Ishikawa (cell line): ENCODE data around the gene DNAL1.
A peak's percentile ranks its signal among the peaks of the same experiment; 100 is the strongest.

Source experiments
- CEBPB ChIP-seq: IDR thresholded peaks from 2 replicates; pipeline ENCODE4 v1.6.1; 2012
- CREB1 ChIP-seq: IDR thresholded peaks from 2 replicates; pipeline ENCODE4 v1.6.1; 2012; ENCODE audit warnings: low read depth
- EGR1 ChIP-seq: IDR thresholded peaks from 2 replicates; pipeline ENCODE4 v1.6.1; 2012
- EP300 ChIP-seq: IDR thresholded peaks from 2 replicates; pipeline ENCODE4 v1.6.1; 2012; ENCODE audit warnings: borderline replicate concordance
- FOXM1 ChIP-seq: IDR thresholded peaks from 2 replicates; pipeline ENCODE4 v1.6.1; 2012; ENCODE audit warnings: low read depth, borderline replicate concordance
- MAX ChIP-seq: IDR thresholded peaks from 2 replicates; pipeline ENCODE4 v1.6.1; 2012
- NFIC ChIP-seq: IDR thresholded peaks from 2 replicates; pipeline ENCODE4 v1.6.1; 2012
- RAD21 ChIP-seq: IDR thresholded peaks from 2 replicates; pipeline ENCODE4 v1.6.1; 2012; ENCODE audit warnings: low read depth
- REST ChIP-seq: IDR thresholded peaks from 2 replicates; pipeline ENCODE4 v1.6.1; 2012; ENCODE audit warnings: low read depth, mild to moderate bottlenecking
- TAF1 ChIP-seq: IDR thresholded peaks from 2 replicates; pipeline ENCODE4 v1.6.1; 2012; ENCODE audit warnings: low read depth, mild to moderate bottlenecking
- TCF12 ChIP-seq: IDR thresholded peaks from 2 replicates; pipeline ENCODE4 v1.6.1; 2012; ENCODE audit warnings: low read depth
- TEAD4 ChIP-seq: IDR thresholded peaks from 2 replicates; pipeline ENCODE4 v1.6.1; 2012
- USF1 ChIP-seq: IDR thresholded peaks from 2 replicates; pipeline ENCODE4 v1.6.1; 2012
- YY1 ChIP-seq: IDR thresholded peaks from 2 replicates; pipeline ENCODE4 v1.6.1; 2012; ENCODE audit warnings: low read depth
- ZBTB7A ChIP-seq: IDR thresholded peaks from 2 replicates; pipeline ENCODE4 v1.6.1; 2012; ENCODE audit warnings: low read depth

DNAL1 gene

GRCh38 chr14:73717266-73717665, 72.5 kb downstream of the DNAL1 start:
- TF ChIP-seq CREB1 (no peak), NFIC (peak; percentile 65)

- TF ChIP-seq EGR1 (no peak), ZBTB7A (no peak), REST (no peak), NFIC (no peak), TCF12 (no peak), EP300 (no peak), RAD21 (no peak), MAX (no peak), TEAD4 (no peak), TAF1 (no peak), USF1 (no peak), CEBPB (no peak), YY1 (no peak), CREB1 (no peak), FOXM1 (no peak)
These were observed 73.1 kb downstream of the DNAL1 start for GRCh38 chr14:73717711-73718417.

- TF ChIP-seq EGR1, result no peak
- no peak for TF ChIP-seq CEBPB
- no peak for TF ChIP-seq TAF1
- TF ChIP-seq YY1, result no peak
- no peak for TF ChIP-seq CREB1
- TF ChIP-seq TCF12, result no peak
- no peak for TF ChIP-seq EP300
- TF ChIP-seq RAD21, result no peak
- no peak for TF ChIP-seq USF1
- no peak for TF ChIP-seq FOXM1
- no peak for TF ChIP-seq TEAD4
- no peak for TF ChIP-seq REST
- no peak for TF ChIP-seq ZBTB7A
- no peak for TF ChIP-seq NFIC
- no peak for TF ChIP-seq MAX
These were observed 73.8 kb downstream of the DNAL1 start for GRCh38 chr14:73718418-73719251.

GRCh38 chr14:73719361-73719760, 74.6 kb downstream of the DNAL1 start:
- no peak for TF ChIP-seq NFIC
- no peak for TF ChIP-seq RAD21
- no peak for TF ChIP-seq EGR1
- no peak for TF ChIP-seq ZBTB7A
- TF ChIP-seq CREB1, result no peak
- TF ChIP-seq TAF1, result no peak
- no peak for TF ChIP-seq FOXM1
- no peak for TF ChIP-seq EP300
- TF ChIP-seq TEAD4, result no peak
- TF ChIP-seq MAX, result no peak

GRCh38 chr14:73719791-73720190, 75.0 kb downstream of the DNAL1 start:
- no peak for TF ChIP-seq REST
- TF ChIP-seq TAF1, result no peak
- no peak for TF ChIP-seq CREB1
- TF ChIP-seq EP300, result no peak
- TF ChIP-seq TCF12, result no peak
- TF ChIP-seq NFIC, result no peak
- no peak for TF ChIP-seq CEBPB
- no peak for TF ChIP-seq YY1
- no peak for TF ChIP-seq TEAD4
- TF ChIP-seq RAD21, result no peak
- no peak for TF ChIP-seq MAX
